B cell (primary cell): ENCODE measurements around the gene FAM170B.

Experiments
- CTCF ChIP-seq: fragments of 200-600 bp; IDR thresholded peaks from one replicate; pipeline ENCODE4 v1.8.0; 2022; ENCODE audit warnings: antibody characterized with exemption, mild to moderate bottlenecking
- EZH2 ChIP-seq: IDR thresholded peaks from 2 replicates; pipeline ENCODE4 v1.6.1; 2012; ENCODE audit warnings: borderline replicate concordance, low read depth, mild to moderate bottlenecking, moderate library complexity, low read length; ENCODE audit not compliant: insufficient read depth, poor library complexity, severe bottlenecking

- no peak for TF ChIP-seq CTCF
- TF ChIP-seq EZH2, result no peak
Measured at GRCh38 chr10:49092477-49092876, 41.3 kb downstream of the FAM170B start.
